Osteocyte (in vitro differentiated cells): Measurements from ENCODE around the gene MIGA1. TPM values are rescaled to one million over a fixed set of nuclear protein-coding genes. Genes with fewer than 3 reads are reported as not detected.

Experiments
- DNase-seq: peaks from one replicate; pipeline ENCODE4 v3.0.0; 2021; ENCODE audit warnings: mixed read lengths; ENCODE audit not compliant: unreplicated experiment; ENCODE audit errors: extremely low spot score
- H3K27ac Mint-ChIP-seq: one replicate; pipeline ENCODE4 v1.8.0; 2021; ENCODE audit warnings: mild to moderate bottlenecking, mixed read lengths; ENCODE audit not compliant: unreplicated experiment
- H3K27me3 Mint-ChIP-seq: one replicate; pipeline ENCODE4 v1.8.0; 2021; ENCODE audit warnings: mixed read lengths; ENCODE audit not compliant: unreplicated experiment
- H3K36me3 Mint-ChIP-seq: one replicate; pipeline ENCODE4 v1.8.0; 2021; ENCODE audit warnings: mixed read lengths; ENCODE audit not compliant: unreplicated experiment
- H3K4me1 Mint-ChIP-seq: one replicate; pipeline ENCODE4 v1.8.0; 2021; ENCODE audit warnings: mixed read lengths; ENCODE audit not compliant: unreplicated experiment
- H3K4me3 Mint-ChIP-seq: one replicate; pipeline ENCODE4 v1.8.0; 2021; ENCODE audit warnings: mild to moderate bottlenecking, moderate library complexity, mixed read lengths; ENCODE audit not compliant: unreplicated experiment
- H3K9me3 Mint-ChIP-seq: one replicate; pipeline ENCODE4 v1.8.0; 2021; ENCODE audit warnings: mixed read lengths; ENCODE audit not compliant: unreplicated experiment
- CTCF ChIP-seq: fragments of 200-600 bp; sonication (generic); IDR thresholded peaks from 2 replicates; pipeline ENCODE4 v1.5.0; 2021; ENCODE audit warnings: antibody characterized with exemption, mild to moderate bottlenecking, moderate library complexity
- total RNA-seq: library from RNA; stranded (reverse); gene quantifications from 2 replicates; pipeline ENCODE4 v1.2.1, GENCODE V29; 2021

The MIGA1 gene
- total RNA-seq, 1 donor from 2014 or later: 17.8 TPM

- Mint-ChIP-seq H3K9me3 (no peaks in the 10 kb centered on the region), H3K4me3 (no peak overlapping the region), H3K27ac (peak overlapping the region; percentile 84), H3K36me3 (peaks cover 8% of the 10 kb centered on the region), H3K4me1 (peaks cover 57% of the 10 kb centered on the region), H3K27me3 (no peaks in the 10 kb centered on the region)
- no peak for TF ChIP-seq CTCF
- DNase-seq: no peak
Observed at GRCh38 chr1:77829851-77830250, 50.4 kb downstream of the MIGA1 start.

DNA sequence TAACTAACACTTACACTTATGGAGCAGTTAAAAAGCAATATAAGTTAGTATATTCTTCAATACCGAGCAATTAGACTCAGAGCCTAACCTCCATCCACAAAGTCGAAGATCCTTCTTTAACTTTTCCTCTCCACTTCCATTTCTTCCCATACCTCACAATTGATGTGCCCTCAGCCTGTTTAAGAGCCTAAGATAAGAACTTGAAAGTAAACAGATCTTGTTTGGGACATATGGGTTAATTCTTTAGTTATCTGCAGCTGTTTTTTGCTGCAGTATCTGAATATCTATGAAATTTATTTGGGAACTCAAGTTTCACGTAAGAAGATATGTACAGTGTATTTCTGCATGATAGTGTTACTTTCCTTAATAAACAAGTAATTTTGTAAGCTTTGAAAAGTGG, 51.5 kb downstream of the MIGA1 start:
- H3K9me3 Mint-ChIP-seq: no peaks in the 10 kb centered on the region
- no peaks in the 10 kb centered on the region for H3K27me3 Mint-ChIP-seq
- peak overlapping the region; percentile 84 for H3K27ac Mint-ChIP-seq
- peaks cover 62% of the 10 kb centered on the region for H3K4me1 Mint-ChIP-seq
- no peak overlapping the region for H3K4me3 Mint-ChIP-seq
- peaks cover 8% of the 10 kb centered on the region for H3K36me3 Mint-ChIP-seq
- no peak for DNase-seq
- no peak for TF ChIP-seq CTCF

DNA sequence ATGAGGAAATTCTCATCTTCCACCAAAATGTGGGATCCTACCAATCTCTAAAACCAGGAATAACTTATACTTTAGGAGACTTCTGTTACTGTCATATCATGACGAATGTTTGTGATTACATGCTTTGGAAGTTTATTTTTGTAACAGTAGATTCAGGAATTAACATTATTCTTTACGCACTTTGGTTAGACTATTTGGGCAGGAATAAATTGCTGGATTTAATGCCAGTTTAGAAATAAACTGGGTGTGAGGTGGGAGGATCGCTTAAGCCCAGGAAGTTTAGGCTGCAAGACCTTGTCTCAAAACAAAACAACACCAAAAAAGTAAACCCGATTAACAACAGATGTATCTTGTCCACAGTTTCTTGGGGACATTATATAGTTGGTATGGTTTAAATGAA, 52.1 kb downstream of the MIGA1 start:
- peaks cover 11% of the 10 kb centered on the region for H3K36me3 Mint-ChIP-seq
- peak overlapping the region; percentile 98 for H3K27ac Mint-ChIP-seq
- no peaks in the 10 kb centered on the region for H3K9me3 Mint-ChIP-seq
- no peak for TF ChIP-seq CTCF
- peak overlapping the region; percentile 56 for H3K4me3 Mint-ChIP-seq
- peaks cover 66% of the 10 kb centered on the region for H3K4me1 Mint-ChIP-seq
- DNase-seq: no peak
- H3K27me3 Mint-ChIP-seq: no peaks in the 10 kb centered on the region

DNA sequence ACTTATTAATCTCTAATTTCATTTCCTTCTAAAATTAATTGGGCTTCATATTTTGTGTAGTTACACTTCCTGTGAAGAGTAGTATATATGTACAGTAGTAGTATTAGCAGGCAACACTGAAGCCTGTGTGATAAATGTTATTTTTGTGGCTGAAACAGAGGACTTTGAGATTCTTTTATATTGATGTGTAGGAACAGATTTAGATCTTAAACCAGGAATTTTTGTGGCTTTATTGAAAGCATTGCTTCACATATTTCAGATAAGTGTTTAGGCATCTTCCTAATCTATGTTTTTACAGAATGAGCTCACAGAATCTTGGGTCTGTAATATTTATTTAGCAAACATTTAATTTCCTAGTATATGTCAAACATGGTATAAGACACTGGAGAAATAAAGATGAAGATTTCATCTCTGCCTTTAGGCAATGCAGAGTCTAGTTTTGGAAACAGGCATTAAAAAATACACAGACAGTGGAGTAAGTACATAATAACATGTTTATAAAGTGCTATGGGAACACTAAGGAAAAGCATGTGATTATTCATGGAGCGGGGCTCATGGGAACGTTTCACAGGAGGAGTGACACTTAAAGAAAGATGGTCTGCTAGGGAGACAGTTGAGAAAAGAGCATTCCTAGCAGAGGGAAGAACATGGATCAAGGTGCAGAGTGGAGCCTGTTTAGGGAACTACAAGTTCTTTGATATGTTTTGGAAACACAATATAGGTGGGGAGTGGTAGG, 52.7 kb downstream of the MIGA1 start:
- peak overlapping the region; percentile 15 for H3K4me3 Mint-ChIP-seq
- H3K27ac Mint-ChIP-seq: peak overlapping the region; percentile 98

More for the DNA sequence above, 52.7 kb downstream of the MIGA1 start:
- no peak for DNase-seq
- H3K36me3 Mint-ChIP-seq: peaks cover 11% of the 10 kb centered on the region
- H3K27me3 Mint-ChIP-seq: no peaks in the 10 kb centered on the region
- H3K9me3 Mint-ChIP-seq: no peaks in the 10 kb centered on the region
- peaks cover 66% of the 10 kb centered on the region for H3K4me1 Mint-ChIP-seq
- no peak for TF ChIP-seq CTCF
